WERI-Rb-1 (cell line): Measurements from ENCODE around the gene SERPINC1.
"Not testable (repeated sequence)": the region's sequence is repeated elsewhere in the genome, so short reads cannot be mapped to it uniquely, and the experiment has no call there.

Experiments used
- DNase-seq: peaks from one replicate; pipeline ENCODE4 v3.0.0-alpha.2; 2020
- H3K27ac ChIP-seq: fragments of 250-450 bp; sonication (Bioruptor Pico); 2 replicates; pipeline ENCODE4 v1.5.1; 2020; ENCODE audit warnings: mild to moderate bottlenecking, moderate library complexity
- H3K27me3 ChIP-seq: fragments of 250-450 bp; sonication (Bioruptor Pico); 2 replicates; pipeline ENCODE4 v1.5.1; 2021; ENCODE audit warnings: mild to moderate bottlenecking, low read depth, moderate library complexity; ENCODE audit not compliant: insufficient read depth, severe bottlenecking
- H3K36me3 ChIP-seq: fragments of 250-450 bp; sonication (Bioruptor Pico); 2 replicates; pipeline ENCODE4 v1.5.1; 2020; ENCODE audit warnings: mild to moderate bottlenecking, moderate library complexity
- H3K4me3 ChIP-seq: 2 replicates; pipeline ENCODE4 v1.5.1; 2011; ENCODE audit warnings: low read depth, mild to moderate bottlenecking, control low read depth, low read length
- H3K9me3 ChIP-seq: fragments of 250-450 bp; sonication (Bioruptor Pico); 2 replicates; pipeline ENCODE4 v1.5.1; 2021; ENCODE audit warnings: mild to moderate bottlenecking, moderate library complexity; ENCODE audit not compliant: severe bottlenecking
- TF ChIP-seq, protein P1 (sequence below): IDR thresholded peaks from 2 replicates; pipeline ENCODE4 v1.5.1; 2011; ENCODE audit warnings: low read depth, mild to moderate bottlenecking, control low read depth, inconsistent platforms, low read length

SERPINC1 gene

GRCh38 chr1:173864179-173864867, 52.8 kb downstream of the SERPINC1 start:
- TF ChIP-seq, protein P1, sequence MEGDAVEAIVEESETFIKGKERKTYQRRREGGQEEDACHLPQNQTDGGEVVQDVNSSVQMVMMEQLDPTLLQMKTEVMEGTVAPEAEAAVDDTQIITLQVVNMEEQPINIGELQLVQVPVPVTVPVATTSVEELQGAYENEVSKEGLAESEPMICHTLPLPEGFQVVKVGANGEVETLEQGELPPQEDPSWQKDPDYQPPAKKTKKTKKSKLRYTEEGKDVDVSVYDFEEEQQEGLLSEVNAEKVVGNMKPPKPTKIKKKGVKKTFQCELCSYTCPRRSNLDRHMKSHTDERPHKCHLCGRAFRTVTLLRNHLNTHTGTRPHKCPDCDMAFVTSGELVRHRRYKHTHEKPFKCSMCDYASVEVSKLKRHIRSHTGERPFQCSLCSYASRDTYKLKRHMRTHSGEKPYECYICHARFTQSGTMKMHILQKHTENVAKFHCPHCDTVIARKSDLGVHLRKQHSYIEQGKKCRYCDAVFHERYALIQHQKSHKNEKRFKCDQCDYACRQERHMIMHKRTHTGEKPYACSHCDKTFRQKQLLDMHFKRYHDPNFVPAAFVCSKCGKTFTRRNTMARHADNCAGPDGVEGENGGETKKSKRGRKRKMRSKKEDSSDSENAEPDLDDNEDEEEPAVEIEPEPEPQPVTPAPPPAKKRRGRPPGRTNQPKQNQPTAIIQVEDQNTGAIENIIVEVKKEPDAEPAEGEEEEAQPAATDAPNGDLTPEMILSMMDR, result no peak
- H3K27ac ChIP-seq, result no peak overlapping the region
- H3K36me3 ChIP-seq, result peaks cover 84% of the 10 kb centered on the region
- H3K4me3 ChIP-seq, result no peak overlapping the region
- no peaks in the 10 kb centered on the region for H3K9me3 ChIP-seq
- no peaks in the 10 kb centered on the region for H3K27me3 ChIP-seq
- no peak for DNase-seq

- Histone ChIP-seq H3K27me3 (no peaks in the 10 kb centered on the region), H3K9me3 (no peaks in the 10 kb centered on the region), H3K36me3 (peaks cover 92% of the 10 kb centered on the region), H3K4me3 (no peak overlapping the region), H3K27ac (no peak overlapping the region)
- no peak for DNase-seq
- TF ChIP-seq, protein P1, result no peak
Measured at GRCh38 chr1:173863224-173864161, 53.6 kb downstream of the SERPINC1 start.

GRCh38 chr1:173862769-173863223, 54.3 kb downstream of the SERPINC1 start:
- TF ChIP-seq, protein P1, result no peak
- Histone ChIP-seq H3K9me3 (no peaks in the 10 kb centered on the region), H3K27ac (no peak overlapping the region), H3K36me3 (peaks cover 96% of the 10 kb centered on the region), H3K4me3 (no peak overlapping the region), H3K27me3 (no peaks in the 10 kb centered on the region)
- DNase-seq, result no peak

DNA sequence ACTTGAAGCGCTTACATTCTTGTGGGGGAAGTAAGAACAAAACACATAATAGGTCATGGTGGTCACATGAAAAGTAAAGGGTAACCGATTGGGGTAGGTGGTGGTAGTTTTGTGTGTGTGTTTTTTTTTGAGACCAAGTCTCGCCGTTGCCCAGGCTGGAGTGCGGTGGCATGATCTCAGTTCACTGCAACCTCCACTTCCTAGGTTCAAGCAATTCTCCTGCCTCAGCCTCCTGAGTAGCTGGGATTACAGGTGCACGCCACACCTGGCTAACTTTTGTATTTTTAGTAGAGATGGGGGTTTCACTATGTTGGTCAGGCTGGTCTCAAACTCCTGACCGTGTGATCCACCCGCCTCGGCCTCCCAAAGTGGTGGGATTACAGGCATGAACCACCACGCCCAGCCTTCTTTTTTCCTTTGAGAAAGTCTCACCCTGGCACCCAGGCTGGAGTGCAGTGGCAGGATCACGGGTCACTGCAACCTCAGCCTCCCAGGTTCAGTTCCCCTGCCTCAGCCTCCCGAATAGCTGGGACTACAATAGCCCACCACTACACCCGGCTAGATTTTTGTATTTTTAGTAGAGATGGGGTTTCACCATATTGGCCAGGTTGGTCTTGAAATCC, 54.9 kb downstream of the SERPINC1 start:
- H3K4me3 ChIP-seq, H3K9me3 ChIP-seq, H3K27ac ChIP-seq, DNase-seq, H3K27me3 ChIP-seq: not testable (repeated sequence)
- H3K36me3 ChIP-seq, result peaks cover 97% of the 10 kb centered on the region

GRCh38 chr1:173861731-173862145, 55.4 kb downstream of the SERPINC1 start:
- H3K36me3 ChIP-seq, result peaks cover 97% of the 10 kb centered on the region
- H3K27ac ChIP-seq, result no peak overlapping the region
- TF ChIP-seq, protein P1, result no peak
- H3K27me3 ChIP-seq, result no peaks in the 10 kb centered on the region
- no peak for DNase-seq
- H3K9me3 ChIP-seq, result no peaks in the 10 kb centered on the region
- H3K4me3 ChIP-seq, result no peak overlapping the region

DNA sequence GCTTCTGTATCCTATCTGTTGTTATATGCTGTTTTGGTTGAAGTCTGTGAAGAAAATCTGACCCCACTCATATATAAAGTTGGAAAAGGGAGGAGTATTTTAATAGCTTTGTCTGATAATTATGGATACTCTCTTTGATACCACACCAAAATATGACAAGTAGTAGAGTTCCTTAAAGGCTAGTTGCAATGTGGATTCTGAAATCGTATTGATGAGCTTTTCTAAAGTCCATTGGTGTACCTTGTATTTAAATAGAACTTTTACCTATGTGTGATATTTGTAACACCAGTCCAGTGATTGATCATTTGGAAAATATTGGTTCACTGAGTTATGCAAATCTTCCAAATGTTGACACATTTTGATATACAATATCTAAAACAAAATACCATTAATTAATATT, 57.1 kb downstream of the SERPINC1 start:
- no peaks in the 10 kb centered on the region for H3K9me3 ChIP-seq
- H3K27ac ChIP-seq, result no peak overlapping the region
- no peak overlapping the region for H3K4me3 ChIP-seq
- no peaks in the 10 kb centered on the region for H3K27me3 ChIP-seq
- DNase-seq, result no peak
- peaks cover 97% of the 10 kb centered on the region for H3K36me3 ChIP-seq
- TF ChIP-seq, protein P1, result no peak

GRCh38 chr1:173859547-173859946, 57.6 kb downstream of the SERPINC1 start:
- H3K9me3 ChIP-seq, H3K4me3 ChIP-seq, H3K27ac ChIP-seq, H3K27me3 ChIP-seq, DNase-seq: not testable (repeated sequence)
- peaks cover 97% of the 10 kb centered on the region for H3K36me3 ChIP-seq
